Testis (tissue), 3 donors: ENCODE measurements around the gene SNX13. TPM values are rescaled to one million over a fixed set of nuclear protein-coding genes. Genes with fewer than 3 reads are reported as not detected.

Experiments
- DNase-seq: peaks from one replicate; pipeline ENCODE4 v3.0.0-alpha.2; 2019
- H3K27ac ChIP-seq, 2 donors: fragments of 200-600 bp; sonication (generic); one replicate each; pipeline ENCODE4 v1.5.1; 2019
- H3K27me3 ChIP-seq: fragments of 200-600 bp; sonication (generic); one replicate; pipeline ENCODE4 v1.5.1; 2019
- H3K36me3 ChIP-seq: fragments of 200-600 bp; sonication (generic); one replicate; pipeline ENCODE4 v1.5.1; 2017; ENCODE audit warnings: low read depth; ENCODE audit errors: missing control alignments
- H3K4me1 ChIP-seq: fragments of 200-600 bp; sonication (generic); one replicate; pipeline ENCODE4 v1.5.1; 2019
- H3K4me3 ChIP-seq, 2 donors: fragments of 200-600 bp; sonication (generic); one replicate each; pipeline ENCODE4 v1.5.1; 2017 to 2019
- H3K9me3 ChIP-seq: fragments of 200-600 bp; sonication (generic); one replicate; pipeline ENCODE4 v1.5.1; 2017
- POLR2A ChIP-seq: fragments of 450-650 bp; IDR thresholded peaks from one replicate; pipeline ENCODE4 v1.6.1; 2017; ENCODE audit warnings: antibody characterized with exemption, mild to moderate bottlenecking, moderate library complexity
- WGBS, 2 donors: methylation state at CpG; one replicate each; pipeline ENCODE4 v1.1.5; 2018; 5-methylcytosine and 5-hydroxymethylcytosine counted together
- intact Hi-C: fragments of 100-400 bp; cut with DNase I; formaldehyde crosslinking; loops from one replicate; pipeline ENCODE4 v1.15.1; 2023; ENCODE audit warnings: low total_unique reads
- polyA plus RNA-seq: library from polyadenylated mRNA; stranded (reverse); fragments of 350-450 nt; fragmentation: Illumina TruSeq; extraction: RNeasy Lipid Tissue Mini Kit (QIAGEN cat#74804); gene quantifications from one replicate; pipeline ENCODE4 v1.2.3, GENCODE V29; 2014; ENCODE audit warnings: low read depth, low replicate concordance; ENCODE audit not compliant: insufficient read depth
- total RNA-seq, 2 donors: library from RNA; depleted of rRNA; stranded (reverse); fragments of >200 nt; gene quantifications; one replicate each; pipeline ENCODE4 v1.2.3, GENCODE V29; 2016
- TF ChIP-seq, protein P1 (sequence below), 3 experiments: fragments of 450-650 bp in 2 of 3; fragments of 200-600 bp in 1 of 3; sonication (generic) in 1 of 3; IDR thresholded peaks; one replicate each; pipeline ENCODE4 v1.5.1; 2016 to 2019; ENCODE audit warnings: antibody characterized with exemption in 3 of 3, mild to moderate bottlenecking in 2 of 3, moderate library complexity in 1 of 3

SNX13 gene
- total and polyA plus RNA-seq, 3 donors from 2014 or later = 37.0 to 73.5 (median 61.8) TPM

- TF ChIP-seq, protein P1, sequence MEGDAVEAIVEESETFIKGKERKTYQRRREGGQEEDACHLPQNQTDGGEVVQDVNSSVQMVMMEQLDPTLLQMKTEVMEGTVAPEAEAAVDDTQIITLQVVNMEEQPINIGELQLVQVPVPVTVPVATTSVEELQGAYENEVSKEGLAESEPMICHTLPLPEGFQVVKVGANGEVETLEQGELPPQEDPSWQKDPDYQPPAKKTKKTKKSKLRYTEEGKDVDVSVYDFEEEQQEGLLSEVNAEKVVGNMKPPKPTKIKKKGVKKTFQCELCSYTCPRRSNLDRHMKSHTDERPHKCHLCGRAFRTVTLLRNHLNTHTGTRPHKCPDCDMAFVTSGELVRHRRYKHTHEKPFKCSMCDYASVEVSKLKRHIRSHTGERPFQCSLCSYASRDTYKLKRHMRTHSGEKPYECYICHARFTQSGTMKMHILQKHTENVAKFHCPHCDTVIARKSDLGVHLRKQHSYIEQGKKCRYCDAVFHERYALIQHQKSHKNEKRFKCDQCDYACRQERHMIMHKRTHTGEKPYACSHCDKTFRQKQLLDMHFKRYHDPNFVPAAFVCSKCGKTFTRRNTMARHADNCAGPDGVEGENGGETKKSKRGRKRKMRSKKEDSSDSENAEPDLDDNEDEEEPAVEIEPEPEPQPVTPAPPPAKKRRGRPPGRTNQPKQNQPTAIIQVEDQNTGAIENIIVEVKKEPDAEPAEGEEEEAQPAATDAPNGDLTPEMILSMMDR (IDR thresholded peaks at IDR 0.05) = no peak
- TF ChIP-seq POLR2A = no peak
- no peaks in the 10 kb centered on the region for H3K36me3 ChIP-seq
- no peak overlapping the region for H3K27ac ChIP-seq
- no peaks in the 10 kb centered on the region for H3K9me3 ChIP-seq
- 89 to 96% methylated on average over 3 of the region's 3 CpGs for WGBS, 2 donors
- H3K4me3 ChIP-seq = no peak overlapping the region
- DNase-seq = no peak
- H3K4me1 ChIP-seq = no peaks in the 10 kb centered on the region
- intact Hi-C loops = no loop called here
- no peaks in the 10 kb centered on the region for H3K27me3 ChIP-seq
Observed at GRCh38 chr7:17854261-17855047, 85.8 kb downstream of the SNX13 start.

GRCh38 chr7:17852361-17852760, 87.9 kb downstream of the SNX13 start:
- Histone ChIP-seq H3K27me3 (no peaks in the 10 kb centered on the region), H3K4me3 (no peak overlapping the region), H3K27ac (no peak overlapping the region), H3K9me3 (no peaks in the 10 kb centered on the region), H3K36me3 (no peaks in the 10 kb centered on the region), H3K4me1 (no peaks in the 10 kb centered on the region)
- no peak for TF ChIP-seq POLR2A
- TF ChIP-seq, protein P1 (IDR thresholded peaks at IDR 0.05) = no peak
- no peak for DNase-seq
- 86 to 100% methylated on average over 1 of the region's 1 CpG for WGBS, 2 donors
- intact Hi-C loops = no loop called here

- intact Hi-C loops = no loop called here
- H3K27me3 ChIP-seq = no peaks in the 10 kb centered on the region
- no peak for TF ChIP-seq POLR2A
- H3K9me3 ChIP-seq = no peaks in the 10 kb centered on the region
- H3K36me3 ChIP-seq = no peaks in the 10 kb centered on the region
- DNase-seq = no peak
- H3K4me1 ChIP-seq = no peaks in the 10 kb centered on the region
- WGBS, 2 donors = 86 to 87% methylated on average over 3 of the region's 3 CpGs
- no peak overlapping the region for H3K4me3 ChIP-seq
- no peak overlapping the region for H3K27ac ChIP-seq
Observed at GRCh38 chr7:17849504-17849903, 90.8 kb downstream of the SNX13 start.

GRCh38 chr7:17848516-17848915, 91.8 kb downstream of the SNX13 start:
- 95 to 97% methylated on average over 7 to 10 of the region's 10 CpGs for WGBS, 2 donors
- no peak overlapping the region for H3K4me3 ChIP-seq
- no peaks in the 10 kb centered on the region for H3K9me3 ChIP-seq
- TF ChIP-seq, protein P1 (IDR thresholded peaks at IDR 0.05) = no peak
- TF ChIP-seq POLR2A = no peak
- intact Hi-C loops = no loop called here
- no peaks in the 10 kb centered on the region for H3K4me1 ChIP-seq
- H3K27me3 ChIP-seq = no peaks in the 10 kb centered on the region
- no peak overlapping the region for H3K27ac ChIP-seq
- no peak for DNase-seq
- no peaks in the 10 kb centered on the region for H3K36me3 ChIP-seq

DNA sequence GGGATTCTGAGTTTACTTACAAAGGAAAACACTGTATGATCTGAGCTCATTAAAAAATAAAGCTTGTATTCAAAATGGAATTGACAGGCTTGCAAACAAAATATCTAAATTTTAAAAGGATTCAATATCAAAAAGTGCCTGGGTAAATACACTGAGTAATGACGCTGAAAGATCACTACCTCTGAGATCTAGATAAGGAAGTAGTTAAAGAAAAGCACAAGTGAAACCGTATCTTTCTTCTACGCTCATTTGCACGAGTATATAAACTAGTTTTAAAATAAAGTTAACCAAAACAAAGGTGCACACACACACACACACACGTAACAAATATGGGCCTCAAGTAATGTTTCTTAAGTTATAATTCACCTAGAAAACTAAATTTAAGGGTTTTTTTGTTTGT, 93.4 kb downstream of the SNX13 start:
- H3K27me3 ChIP-seq = no peaks in the 10 kb centered on the region
- intact Hi-C loops = no loop called here
- no peak overlapping the region for H3K4me3 ChIP-seq
- H3K4me1 ChIP-seq = no peaks in the 10 kb centered on the region
- no peak overlapping the region for H3K27ac ChIP-seq
- WGBS, 2 donors = 84 to 89% methylated on average over 5 of the region's 5 CpGs
- DNase-seq = no peak
- no peaks in the 10 kb centered on the region for H3K36me3 ChIP-seq
- TF ChIP-seq, protein P1 (IDR thresholded peaks at IDR 0.05) = no peak
- no peak for TF ChIP-seq POLR2A
- no peaks in the 10 kb centered on the region for H3K9me3 ChIP-seq
